AG09309 (cell line): Measurements from ENCODE around the gene VPS39.

ENCODE experiments used
- DNase-seq: peaks from one replicate; pipeline ENCODE4 v3.0.0-alpha.2; 2010; ENCODE audit warnings: low read depth
- H3K4me3 ChIP-seq: 2 replicates; pipeline ENCODE4 v1.5.1; 2011; ENCODE audit warnings: mild to moderate bottlenecking, low read depth, low read length, moderate library complexity; ENCODE audit not compliant: control insufficient read depth
- TF ChIP-seq, protein P1 (sequence below): IDR thresholded peaks from 2 replicates; pipeline ENCODE4 v1.5.1; 2011; ENCODE audit warnings: mild to moderate bottlenecking, low read depth, low read length, inconsistent platforms; ENCODE audit not compliant: insufficient read depth, control insufficient read depth; ENCODE audit errors: missing control alignments

Gene VPS39

DNA sequence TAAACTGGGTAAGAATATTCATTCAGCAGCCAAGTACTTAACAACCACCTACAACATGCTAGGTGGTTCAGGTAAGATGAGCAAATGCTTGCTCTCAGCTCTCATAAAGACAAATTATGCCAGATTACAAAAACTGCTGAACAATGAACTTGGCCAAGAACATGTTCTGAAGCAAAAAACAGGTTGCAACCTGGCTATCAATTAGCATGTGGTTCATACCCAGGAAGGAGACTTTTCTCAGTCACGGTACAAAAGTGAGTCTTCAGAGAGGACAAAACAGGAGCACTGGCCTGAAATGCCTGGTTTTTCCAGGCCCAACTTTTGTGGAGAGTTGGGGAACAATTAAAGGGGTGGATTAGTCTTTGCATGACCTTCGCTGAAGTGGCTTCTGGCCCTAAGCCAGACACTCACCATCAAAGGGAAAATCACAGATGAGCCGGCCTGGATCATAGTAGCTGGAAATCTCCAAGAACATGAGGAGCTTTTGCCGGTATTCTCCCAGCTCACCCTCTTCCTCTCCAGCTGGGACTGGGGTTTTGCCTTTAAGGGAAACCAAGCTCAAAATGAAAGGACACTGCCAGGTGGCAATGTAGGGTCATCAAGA, 44.1 kb downstream of the VPS39 start:
- DNase-seq, result no peak
- TF ChIP-seq, protein P1, sequence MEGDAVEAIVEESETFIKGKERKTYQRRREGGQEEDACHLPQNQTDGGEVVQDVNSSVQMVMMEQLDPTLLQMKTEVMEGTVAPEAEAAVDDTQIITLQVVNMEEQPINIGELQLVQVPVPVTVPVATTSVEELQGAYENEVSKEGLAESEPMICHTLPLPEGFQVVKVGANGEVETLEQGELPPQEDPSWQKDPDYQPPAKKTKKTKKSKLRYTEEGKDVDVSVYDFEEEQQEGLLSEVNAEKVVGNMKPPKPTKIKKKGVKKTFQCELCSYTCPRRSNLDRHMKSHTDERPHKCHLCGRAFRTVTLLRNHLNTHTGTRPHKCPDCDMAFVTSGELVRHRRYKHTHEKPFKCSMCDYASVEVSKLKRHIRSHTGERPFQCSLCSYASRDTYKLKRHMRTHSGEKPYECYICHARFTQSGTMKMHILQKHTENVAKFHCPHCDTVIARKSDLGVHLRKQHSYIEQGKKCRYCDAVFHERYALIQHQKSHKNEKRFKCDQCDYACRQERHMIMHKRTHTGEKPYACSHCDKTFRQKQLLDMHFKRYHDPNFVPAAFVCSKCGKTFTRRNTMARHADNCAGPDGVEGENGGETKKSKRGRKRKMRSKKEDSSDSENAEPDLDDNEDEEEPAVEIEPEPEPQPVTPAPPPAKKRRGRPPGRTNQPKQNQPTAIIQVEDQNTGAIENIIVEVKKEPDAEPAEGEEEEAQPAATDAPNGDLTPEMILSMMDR, result no peak
- H3K4me3 ChIP-seq, result no peak overlapping the region

DNA sequence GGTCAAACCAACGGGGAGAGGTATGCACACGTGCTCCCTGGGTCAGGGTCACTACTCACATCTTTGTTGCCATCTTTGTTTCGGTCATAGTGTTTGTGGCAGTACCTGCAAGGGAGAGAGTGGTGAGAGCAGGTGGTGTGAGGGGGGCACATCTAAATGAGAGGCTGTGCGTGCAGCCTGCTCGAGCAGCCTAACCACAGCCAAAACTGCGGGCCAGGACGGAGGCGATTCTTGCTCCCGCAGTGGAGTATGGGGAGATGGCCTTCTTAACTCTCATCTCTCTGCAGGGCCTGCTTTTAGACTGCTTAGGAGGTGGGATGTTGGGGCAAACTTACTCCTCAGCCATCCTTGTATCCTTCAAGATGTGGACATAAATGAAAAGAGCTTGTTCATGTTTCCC, 44.8 kb downstream of the VPS39 start:
- H3K4me3 ChIP-seq, result no peak overlapping the region
- no peak for DNase-seq
- TF ChIP-seq, protein P1, result no peak

DNA sequence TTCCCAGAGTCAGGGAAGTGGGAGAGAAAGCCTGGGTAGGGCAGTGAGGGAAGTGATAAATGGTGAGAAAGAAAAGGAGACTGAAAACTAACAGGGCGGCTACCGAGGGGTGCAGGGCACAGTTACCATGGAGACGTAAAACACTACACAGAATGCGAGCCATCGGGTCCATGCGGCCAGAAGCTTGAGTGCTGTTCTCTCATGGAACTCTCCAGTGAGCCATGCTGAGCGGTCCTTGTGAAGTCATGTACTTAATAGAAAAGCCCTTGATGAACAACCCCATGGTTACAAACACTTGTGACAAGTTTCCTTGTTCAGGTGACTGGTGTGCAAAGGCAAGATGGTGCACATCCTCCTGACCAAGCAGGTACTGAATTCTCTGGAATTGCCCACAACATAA, 48.0 kb downstream of the VPS39 start:
- DNase-seq, result no peak
- TF ChIP-seq, protein P1, result no peak
- H3K4me3 ChIP-seq, result no peak overlapping the region

DNA sequence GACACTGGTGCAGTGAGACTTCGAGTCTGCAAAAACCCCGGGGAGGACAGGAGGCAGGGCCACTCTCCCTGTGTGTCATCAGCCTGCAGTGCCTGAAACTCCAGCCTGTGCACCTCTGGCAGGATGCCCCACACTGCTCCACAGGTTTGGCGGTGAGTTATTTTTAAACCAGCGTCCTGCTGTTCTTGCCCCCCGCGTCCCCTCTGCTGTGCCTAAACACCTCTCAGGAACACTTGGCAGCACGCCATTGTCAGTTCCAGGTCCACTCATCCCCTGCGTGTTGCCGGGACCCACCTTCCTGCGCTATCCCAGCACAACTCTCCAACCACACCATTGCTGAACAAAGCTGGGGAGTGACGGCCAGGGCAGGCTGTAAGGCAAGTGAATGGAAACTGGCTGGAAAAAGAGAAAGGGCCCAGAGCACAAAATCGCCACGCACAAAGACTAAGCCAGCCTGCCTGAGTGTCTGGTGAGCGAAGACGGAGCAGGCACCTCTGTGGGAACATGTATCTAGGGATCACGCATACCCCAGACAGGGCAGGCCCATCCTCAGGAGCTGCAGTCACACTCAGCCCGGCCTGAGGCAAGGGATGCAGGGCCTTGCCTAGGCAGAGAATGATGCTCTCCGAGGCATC, 48.6 kb downstream of the VPS39 start:
- H3K4me3 ChIP-seq, result no peak overlapping the region
- TF ChIP-seq, protein P1, result no peak
- DNase-seq, result no peak

DNA sequence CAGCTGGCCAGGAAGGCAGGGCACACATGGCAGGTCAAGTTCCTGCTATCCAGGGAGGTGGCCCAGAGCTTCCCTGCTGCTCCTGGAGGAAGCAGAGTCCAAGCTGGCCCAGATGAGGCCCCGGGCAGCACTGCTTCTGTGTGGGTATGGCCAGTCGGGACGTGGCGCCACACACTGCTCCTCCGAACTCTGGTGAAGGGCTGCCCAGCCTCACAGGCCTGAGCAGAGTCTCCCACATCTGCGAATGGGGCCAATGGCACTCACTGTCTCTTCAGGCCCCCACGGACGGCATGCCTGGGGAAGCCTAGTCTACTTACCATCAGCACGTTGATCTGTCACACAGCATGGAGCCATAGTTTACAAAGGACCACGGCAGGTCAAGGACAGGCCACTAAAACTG, 49.2 kb downstream of the VPS39 start:
- no peak for DNase-seq
- H3K4me3 ChIP-seq, result no peak overlapping the region
- TF ChIP-seq, protein P1, result no peak

DNA sequence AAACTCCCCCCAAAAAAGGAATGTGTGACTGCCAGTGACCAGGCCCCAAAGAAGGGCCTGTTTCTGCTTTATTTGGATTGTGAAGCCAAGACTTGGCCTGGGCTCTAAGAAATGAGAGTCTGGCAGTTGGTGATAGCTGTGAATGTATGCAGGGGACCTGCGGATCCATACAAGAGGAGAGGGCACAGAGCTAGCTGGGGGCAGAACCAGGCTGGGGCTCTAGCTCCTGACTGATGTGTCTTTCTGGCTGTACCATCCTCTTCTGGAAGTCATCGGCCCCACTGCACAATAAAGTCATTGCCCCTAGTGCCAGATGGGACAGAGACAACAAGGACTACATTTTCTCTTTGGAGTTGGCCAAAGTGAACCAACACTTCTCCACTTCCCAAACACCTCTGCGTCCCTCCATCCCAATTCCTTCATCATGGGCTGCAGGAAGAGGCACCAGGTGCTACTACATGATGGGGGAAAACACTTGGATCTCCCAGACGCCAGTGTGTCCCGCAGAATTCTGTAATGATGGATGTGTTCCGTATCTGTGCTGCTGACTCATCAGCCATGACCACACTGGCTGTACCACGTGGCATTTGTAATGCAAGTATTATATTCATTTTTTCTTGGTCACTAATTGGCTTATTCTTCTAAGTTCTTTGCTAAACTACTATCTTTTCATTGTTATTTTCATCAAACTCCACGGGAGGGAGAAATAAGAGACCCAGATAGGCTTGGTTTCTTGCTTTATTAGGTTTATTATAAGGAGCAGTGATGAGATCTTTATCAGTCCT, 49.9 kb downstream of the VPS39 start:
- TF ChIP-seq, protein P1, result no peak
- peak; percentile 35 for DNase-seq
- no peak overlapping the region for H3K4me3 ChIP-seq
